MM.1S (cell line): ENCODE data around the gene MT2A.

Experiments
- DNase-seq: peaks from one replicate; pipeline ENCODE4 v3.0.0-alpha.2; 2015
- H2AFZ ChIP-seq: fragments of 300-600 bp; sonication (generic); 2 replicates; pipeline ENCODE4 v1.6.0; 2016; ENCODE audit warnings: antibody characterized with exemption, low read length
- H3F3A ChIP-seq: fragments of 300-600 bp; sonication (generic); 2 replicates; pipeline ENCODE4 v1.6.1; 2016; ENCODE audit warnings: mild to moderate bottlenecking, antibody characterized with exemption, low read length, moderate library complexity, mixed read lengths; ENCODE audit not compliant: insufficient read depth
- H3K27ac ChIP-seq: fragments of 300-600 bp; sonication (generic); 2 replicates; pipeline ENCODE4 v1.5.1; 2016; ENCODE audit warnings: mild to moderate bottlenecking, low read length
- H3K27me3 ChIP-seq: fragments of 300-600 bp; sonication (generic); replicated peaks from 2 replicates; pipeline ENCODE4 v1.6.0; 2016; ENCODE audit warnings: low read length; ENCODE audit not compliant: insufficient read depth
- H3K36me3 ChIP-seq: fragments of 300-600 bp; sonication (generic); replicated peaks from 2 replicates; pipeline ENCODE4 v1.6.1; 2016; ENCODE audit warnings: mild to moderate bottlenecking, low read length, mixed read lengths; ENCODE audit not compliant: insufficient read depth
- H3K4me1 ChIP-seq: fragments of 300-600 bp; sonication (generic); 2 replicates; pipeline ENCODE4 v1.6.1; 2016; ENCODE audit warnings: low read length, mixed read lengths
- H3K4me2 ChIP-seq: fragments of 300-600 bp; sonication (generic); 2 replicates; pipeline ENCODE4 v1.6.0; 2016; ENCODE audit warnings: low read depth, low read length
- H3K4me3 ChIP-seq: fragments of 300-600 bp; sonication (generic); 2 replicates; pipeline ENCODE4 v1.5.1; 2016; ENCODE audit warnings: low read length, mixed read lengths
- H3K79me2 ChIP-seq: fragments of 300-600 bp; sonication (generic); 2 replicates; pipeline ENCODE4 v1.6.1; 2016; ENCODE audit warnings: mixed run types, low read length, mixed read lengths
- H3K9ac ChIP-seq: fragments of 300-600 bp; sonication (generic); 2 replicates; pipeline ENCODE4 v1.6.1; 2016; ENCODE audit warnings: low read length, mixed read lengths
- H3K9me2 ChIP-seq: fragments of 300-600 bp; sonication (generic); replicated peaks from 2 replicates; pipeline ENCODE4 v1.6.1; 2016; ENCODE audit warnings: mild to moderate bottlenecking, low read length, mixed read lengths; ENCODE audit not compliant: insufficient read depth
- H3K9me3 ChIP-seq: fragments of 300-600 bp; sonication (generic); replicated peaks from 2 replicates; pipeline ENCODE4 v1.6.1; 2016; ENCODE audit warnings: mild to moderate bottlenecking, low read length, mixed read lengths; ENCODE audit not compliant: insufficient read depth
- H4K20me1 ChIP-seq: fragments of 300-600 bp; sonication (generic); 2 replicates; pipeline ENCODE4 v1.6.1; 2016; ENCODE audit warnings: mild to moderate bottlenecking, low read length, moderate library complexity, mixed read lengths; ENCODE audit not compliant: insufficient read depth
- CTCF ChIP-seq: fragments of 300-600 bp; sonication (generic); IDR thresholded peaks from 2 replicates; pipeline ENCODE4 v1.5.1; 2016; ENCODE audit warnings: antibody characterized with exemption, low read length, mixed read lengths
- EZH2 ChIP-seq: fragments of 300-600 bp; sonication (generic); optimal IDR thresholded peaks from 2 replicates; pipeline ENCODE3; 2017; ENCODE audit warnings: low read depth, mild to moderate bottlenecking, antibody characterized with exemption, low read length, mixed read lengths
- EZH2phosphoT487 ChIP-seq: fragments of 300-600 bp; sonication (generic); IDR thresholded peaks from 2 replicates; pipeline ENCODE4 v1.6.1; 2018; ENCODE audit warnings: antibody characterized with exemption, low read length

Gene MT2A

GRCh38 chr16:56626685-56627084 is 18.3 kb downstream of the MT2A start:
- no peak for TF ChIP-seq EZH2phosphoT487
- TF ChIP-seq EZH2, result no peak
- no peak for TF ChIP-seq CTCF
- Histone ChIP-seq H3K27me3 (peaks cover 40% of the 10 kb centered on the region), H3K9ac (no peak overlapping the region), H3F3A (no peaks in the 10 kb centered on the region), H3K4me1 (no peaks in the 10 kb centered on the region), H4K20me1 (no peaks in the 10 kb centered on the region), H3K9me2 (no peaks in the 10 kb centered on the region), H3K4me3 (no peak overlapping the region), H3K36me3 (no peaks in the 10 kb centered on the region), H3K9me3 (no peaks in the 10 kb centered on the region), H3K27ac (no peak overlapping the region), H3K79me2 (no peaks in the 10 kb centered on the region), H2AFZ (no peak overlapping the region), H3K4me2 (no peak overlapping the region)
- no peak for DNase-seq

- Histone ChIP-seq H3K9me3 (no peaks in the 10 kb centered on the region), H3K79me2 (no peaks in the 10 kb centered on the region), H3K4me3 (no peak overlapping the region), H3K27ac (no peak overlapping the region), H3K9me2 (no peaks in the 10 kb centered on the region), H2AFZ (no peak overlapping the region), H3K9ac (no peak overlapping the region), H3K27me3 (peaks cover 60% of the 10 kb centered on the region), H3F3A (no peaks in the 10 kb centered on the region), H3K36me3 (no peaks in the 10 kb centered on the region), H4K20me1 (no peaks in the 10 kb centered on the region), H3K4me1 (no peaks in the 10 kb centered on the region), H3K4me2 (no peak overlapping the region)
- TF ChIP-seq CTCF (no peak), EZH2phosphoT487 (no peak), EZH2 (no peak)
- no peak for DNase-seq
Observed at GRCh38 chr16:56628486-56629350, 20.3 kb downstream of the MT2A start.

- Histone ChIP-seq H2AFZ (no peak overlapping the region), H3K36me3 (no peaks in the 10 kb centered on the region), H3K9me2 (no peaks in the 10 kb centered on the region), H3K9ac (no peak overlapping the region), H3K4me2 (no peak overlapping the region), H3F3A (no peaks in the 10 kb centered on the region), H3K27me3 (peaks cover 69% of the 10 kb centered on the region), H3K4me3 (no peak overlapping the region), H3K79me2 (no peaks in the 10 kb centered on the region), H3K9me3 (no peaks in the 10 kb centered on the region), H3K4me1 (no peaks in the 10 kb centered on the region), H3K27ac (no peak overlapping the region), H4K20me1 (no peaks in the 10 kb centered on the region)
- DNase-seq, result no peak
- no peak for TF ChIP-seq EZH2phosphoT487
- no peak for TF ChIP-seq CTCF
- TF ChIP-seq EZH2, result no peak
Observed at GRCh38 chr16:56629531-56629930, 21.1 kb downstream of the MT2A start.
